Measurements from ENCODE around the gene TMED10.

- TF ChIP-seq CTCF (IDR thresholded peaks at IDR 0.05) (no peak), POLR2A (IDR thresholded peaks at IDR 0.05) (no peak), POLR2AphosphoS5 (IDR thresholded peaks at IDR 0.05) (no peak), EP300 (IDR thresholded peaks at IDR 0.05) (no peak)
Measured at GRCh38 chr14:75095690-75096089, 80.7 kb downstream of the TMED10 start.
